SK-N-SH (cell line): ENCODE measurements around the gene CSF2RB.

Experiments
- CTCF ChIP-seq: fragments of 200-600 bp; sonication (generic); IDR thresholded peaks from 2 replicates; pipeline ENCODE4 v1.6.1; 2017; ENCODE audit warnings: antibody characterized with exemption, mild to moderate bottlenecking, moderate library complexity
- EZH2phosphoT487 ChIP-seq: fragments of 200-600 bp; sonication (generic); IDR thresholded peaks from 2 replicates; pipeline ENCODE4 v1.6.1; 2017; ENCODE audit warnings: low read depth, mixed run types, mild to moderate bottlenecking, antibody characterized with exemption, moderate library complexity, borderline replicate concordance
- GATA2 ChIP-seq: sonication (generic); formaldehyde crosslinking; IDR thresholded peaks from 2 replicates; pipeline ENCODE4 v1.5.0; 2020; ENCODE audit warnings: mild to moderate bottlenecking, missing genetic modification reagents
- MXI1 ChIP-seq: IDR thresholded peaks from 2 replicates; pipeline ENCODE4 v1.6.1; 2012; ENCODE audit warnings: mild to moderate bottlenecking, low read depth, low read length, improper control_type of control experiment
- NRF1 ChIP-seq: IDR thresholded peaks from 2 replicates; pipeline ENCODE4 v1.6.1; 2012; ENCODE audit warnings: low read depth, mild to moderate bottlenecking, low read length
- POLR2AphosphoS5 ChIP-seq: IDR thresholded peaks from 2 replicates; pipeline ENCODE4 v1.6.1; 2012; ENCODE audit warnings: low read depth, low read length
- RAD21 ChIP-seq: IDR thresholded peaks from 2 replicates; pipeline ENCODE4 v1.6.1; 2012; ENCODE audit warnings: mild to moderate bottlenecking, low read length
- RCOR1 ChIP-seq: fragments of 150-350 bp; IDR thresholded peaks from 2 replicates; pipeline ENCODE4 v1.6.1; 2017; ENCODE audit warnings: antibody characterized with exemption, low read length
- RFX5 ChIP-seq: IDR thresholded peaks from 2 replicates; pipeline ENCODE4 v1.6.1; 2012; ENCODE audit warnings: mild to moderate bottlenecking, improper control_type of control experiment, low read length
- RXRA ChIP-seq: IDR thresholded peaks from 2 replicates; pipeline ENCODE4 v1.4.0; 2012; ENCODE audit warnings: low read depth, mild to moderate bottlenecking, borderline replicate concordance
- TAF1 ChIP-seq: IDR thresholded peaks from 2 replicates; pipeline ENCODE4 v1.6.1; 2012; ENCODE audit warnings: low read depth, mild to moderate bottlenecking, low read length, moderate library complexity, borderline replicate concordance
- YY1 ChIP-seq: IDR thresholded peaks from 2 replicates; pipeline ENCODE4 v1.4.0; 2012; ENCODE audit warnings: low read depth, mild to moderate bottlenecking
- ZBTB33 ChIP-seq: IDR thresholded peaks from 2 replicates; pipeline ENCODE4 v1.4.0; 2012; ENCODE audit warnings: low read depth, borderline replicate concordance

- TF ChIP-seq TAF1 (no peak), ZBTB33 (no peak), YY1 (no peak), EZH2phosphoT487 (no peak), CTCF (no peak), MXI1 (no peak), POLR2AphosphoS5 (no peak), RAD21 (no peak), RCOR1 (no peak), RFX5 (no peak), RXRA (no peak), GATA2 (CRISPR knock-in tag) (no peak), NRF1 (no peak)
These were observed 16.9 kb downstream of the CSF2RB start for GRCh38 chr22:36930041-36930935.
